Measurements from ENCODE around the gene LRRK1. TPM values are rescaled to one million over a fixed set of nuclear protein-coding genes. Genes with fewer than 3 reads are reported as not detected.

LRRK1 gene
- total RNA-seq, 1 donor from 2014 or later: 0.86 TPM

DNA sequence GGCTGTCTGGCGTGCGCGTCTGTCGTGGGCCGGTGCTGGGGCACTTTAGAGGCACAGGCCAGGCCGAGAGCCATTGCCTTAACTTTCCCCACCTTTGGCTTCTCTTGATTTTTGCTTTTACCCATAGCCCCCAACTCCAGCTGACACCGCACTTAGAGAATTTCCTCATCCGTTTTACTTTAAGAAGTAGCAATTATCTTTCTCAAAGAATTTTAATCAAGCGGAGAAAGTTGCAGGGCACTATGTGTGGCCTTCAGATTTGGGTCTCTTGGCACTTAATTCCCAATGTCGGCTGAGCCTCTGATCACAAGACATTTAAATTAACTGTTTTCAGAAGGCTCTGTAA, 38.3 kb upstream of the LRRK1 start:
- TF ChIP-seq, protein P1, sequence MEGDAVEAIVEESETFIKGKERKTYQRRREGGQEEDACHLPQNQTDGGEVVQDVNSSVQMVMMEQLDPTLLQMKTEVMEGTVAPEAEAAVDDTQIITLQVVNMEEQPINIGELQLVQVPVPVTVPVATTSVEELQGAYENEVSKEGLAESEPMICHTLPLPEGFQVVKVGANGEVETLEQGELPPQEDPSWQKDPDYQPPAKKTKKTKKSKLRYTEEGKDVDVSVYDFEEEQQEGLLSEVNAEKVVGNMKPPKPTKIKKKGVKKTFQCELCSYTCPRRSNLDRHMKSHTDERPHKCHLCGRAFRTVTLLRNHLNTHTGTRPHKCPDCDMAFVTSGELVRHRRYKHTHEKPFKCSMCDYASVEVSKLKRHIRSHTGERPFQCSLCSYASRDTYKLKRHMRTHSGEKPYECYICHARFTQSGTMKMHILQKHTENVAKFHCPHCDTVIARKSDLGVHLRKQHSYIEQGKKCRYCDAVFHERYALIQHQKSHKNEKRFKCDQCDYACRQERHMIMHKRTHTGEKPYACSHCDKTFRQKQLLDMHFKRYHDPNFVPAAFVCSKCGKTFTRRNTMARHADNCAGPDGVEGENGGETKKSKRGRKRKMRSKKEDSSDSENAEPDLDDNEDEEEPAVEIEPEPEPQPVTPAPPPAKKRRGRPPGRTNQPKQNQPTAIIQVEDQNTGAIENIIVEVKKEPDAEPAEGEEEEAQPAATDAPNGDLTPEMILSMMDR (IDR thresholded peaks at IDR 0.05; ENCODE audit: unreplicated experiment): no peak
- peaks cover 87% of the 10 kb centered on the region for H3K27me3 Mint-ChIP-seq
- H3K4me3 Mint-ChIP-seq (ENCODE audit: low read depth): peak overlapping the region; percentile 65
- no peaks in the 10 kb centered on the region for H3K36me3 Mint-ChIP-seq (ENCODE audit: insufficient read depth)
- peaks cover 6% of the 10 kb centered on the region for H3K4me1 Mint-ChIP-seq (ENCODE audit: low read depth)
- H3K9me3 Mint-ChIP-seq (ENCODE audit: low read depth): no peaks in the 10 kb centered on the region
- no peak for DNase-seq (ENCODE audit: low spot score, unreplicated experiment)
- no peak overlapping the region for H3K27ac Mint-ChIP-seq

- no peak for DNase-seq (ENCODE audit: low spot score, unreplicated experiment)
- Mint-ChIP-seq H3K4me1 (ENCODE audit: low read depth) (peaks cover 6% of the 10 kb centered on the region), H3K36me3 (ENCODE audit: insufficient read depth) (no peaks in the 10 kb centered on the region), H3K4me3 (ENCODE audit: low read depth) (no peak overlapping the region), H3K27me3 (peaks cover 86% of the 10 kb centered on the region), H3K9me3 (ENCODE audit: low read depth) (no peaks in the 10 kb centered on the region), H3K27ac (no peak overlapping the region)
- TF ChIP-seq, protein P1 (IDR thresholded peaks at IDR 0.05; ENCODE audit: unreplicated experiment): no peak
Observed at GRCh38 chr15:100881573-100882336, 37.4 kb upstream of the LRRK1 start.

GRCh38 chr15:100885116-100885515, 34.0 kb upstream of the LRRK1 start:
- Mint-ChIP-seq H3K4me1 (ENCODE audit: low read depth) (peaks cover 4% of the 10 kb centered on the region), H3K4me3 (ENCODE audit: low read depth) (no peak overlapping the region), H3K27ac (no peak overlapping the region), H3K36me3 (ENCODE audit: insufficient read depth) (no peaks in the 10 kb centered on the region), H3K9me3 (ENCODE audit: low read depth) (no peaks in the 10 kb centered on the region), H3K27me3 (peaks cover 77% of the 10 kb centered on the region)
- TF ChIP-seq, protein P1 (IDR thresholded peaks at IDR 0.05; ENCODE audit: unreplicated experiment): no peak
- no peak for DNase-seq (ENCODE audit: low spot score, unreplicated experiment)

DNA sequence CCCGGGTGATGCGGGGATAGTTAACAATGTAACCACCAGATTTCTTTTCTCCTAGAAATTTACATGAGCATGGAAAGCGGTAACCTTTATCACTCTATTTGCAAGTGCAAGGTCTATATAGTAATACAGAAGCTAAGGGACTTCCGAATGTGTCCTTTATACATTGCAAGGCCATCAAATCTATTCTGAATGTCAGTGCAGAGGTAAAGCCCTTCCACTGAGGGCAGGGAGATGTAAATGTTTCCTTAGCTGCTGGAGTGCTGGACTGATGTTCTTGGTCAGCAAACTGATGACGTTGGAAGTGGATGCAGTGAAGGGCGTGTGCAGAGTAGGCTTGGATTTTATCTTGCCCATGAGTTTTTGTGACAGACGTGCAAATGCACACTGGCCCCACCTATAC, 33.3 kb upstream of the LRRK1 start:
- no peaks in the 10 kb centered on the region for H3K36me3 Mint-ChIP-seq (ENCODE audit: insufficient read depth)
- TF ChIP-seq, protein P1 (IDR thresholded peaks at IDR 0.05; ENCODE audit: unreplicated experiment): no peak
- H3K4me3 Mint-ChIP-seq (ENCODE audit: low read depth): no peak overlapping the region
- H3K27me3 Mint-ChIP-seq: peaks cover 72% of the 10 kb centered on the region
- no peaks in the 10 kb centered on the region for H3K4me1 Mint-ChIP-seq (ENCODE audit: low read depth)
- no peaks in the 10 kb centered on the region for H3K9me3 Mint-ChIP-seq (ENCODE audit: low read depth)
- no peak for DNase-seq (ENCODE audit: low spot score, unreplicated experiment)
- H3K27ac Mint-ChIP-seq: no peak overlapping the region

GRCh38 chr15:100887211-100887913, 31.8 kb upstream of the LRRK1 start:
- TF ChIP-seq, protein P1 (IDR thresholded peaks at IDR 0.05; ENCODE audit: unreplicated experiment): no peak
- H3K4me1 Mint-ChIP-seq (ENCODE audit: low read depth): no peaks in the 10 kb centered on the region
- H3K36me3 Mint-ChIP-seq (ENCODE audit: insufficient read depth): no peaks in the 10 kb centered on the region
- H3K9me3 Mint-ChIP-seq (ENCODE audit: low read depth): no peaks in the 10 kb centered on the region
- no peak overlapping the region for H3K4me3 Mint-ChIP-seq (ENCODE audit: low read depth)
- no peak for DNase-seq (ENCODE audit: low spot score, unreplicated experiment)
- H3K27me3 Mint-ChIP-seq: peaks cover 62% of the 10 kb centered on the region
- no peak overlapping the region for H3K27ac Mint-ChIP-seq

All from progenitor cell of endocrine pancreas (in vitro differentiated cells).